22Rv1 (cell line): ENCODE measurements around the gene C2CD2.

ENCODE experiments used
- CTCF ChIP-seq: fragments of 450-650 bp; IDR thresholded peaks from 2 replicates; pipeline ENCODE4 v1.5.1; 2017; ENCODE audit warnings: mild to moderate bottlenecking
- ZFX ChIP-seq: fragments of 450-650 bp; IDR thresholded peaks from 2 replicates; pipeline ENCODE4 v1.6.1; 2017; ENCODE audit warnings: antibody characterized with exemption, borderline replicate concordance

- TF ChIP-seq CTCF: no peak
- no peak for TF ChIP-seq ZFX
These were observed 18.8 kb upstream of the C2CD2 start for GRCh38 chr21:41972511-41973205.
